Prostate gland (tissue), 2 donors: Measurements from ENCODE around the gene HBB.

ENCODE experiments used
- POLR2A ChIP-seq: fragments of 450-650 bp; IDR thresholded peaks from one replicate; pipeline ENCODE4 v1.6.1; 2016; ENCODE audit warnings: antibody characterized with exemption, mild to moderate bottlenecking
- POLR2AphosphoS5 ChIP-seq: sonication (generic); formaldehyde crosslinking; IDR thresholded peaks from one replicate; pipeline ENCODE4 v1.6.1; 2017; ENCODE audit warnings: antibody characterized with exemption
- TF ChIP-seq, protein P1 (sequence below), 4 experiments: fragments of 200-600 bp in 2 of 4; fragments of 450-650 bp in 2 of 4; sonication (generic) in 2 of 4; IDR thresholded peaks; 1 replicate in 3 of 4; 2 replicates in 1 of 4; pipeline ENCODE4 v1.5.1; 2016 to 2019; ENCODE audit warnings: antibody characterized with exemption in 4 of 4, mild to moderate bottlenecking in 2 of 4, moderate library complexity in 2 of 4

GRCh38 chr11:5197536-5197935, 29.3 kb downstream of the HBB start:
- TF ChIP-seq, protein P1, sequence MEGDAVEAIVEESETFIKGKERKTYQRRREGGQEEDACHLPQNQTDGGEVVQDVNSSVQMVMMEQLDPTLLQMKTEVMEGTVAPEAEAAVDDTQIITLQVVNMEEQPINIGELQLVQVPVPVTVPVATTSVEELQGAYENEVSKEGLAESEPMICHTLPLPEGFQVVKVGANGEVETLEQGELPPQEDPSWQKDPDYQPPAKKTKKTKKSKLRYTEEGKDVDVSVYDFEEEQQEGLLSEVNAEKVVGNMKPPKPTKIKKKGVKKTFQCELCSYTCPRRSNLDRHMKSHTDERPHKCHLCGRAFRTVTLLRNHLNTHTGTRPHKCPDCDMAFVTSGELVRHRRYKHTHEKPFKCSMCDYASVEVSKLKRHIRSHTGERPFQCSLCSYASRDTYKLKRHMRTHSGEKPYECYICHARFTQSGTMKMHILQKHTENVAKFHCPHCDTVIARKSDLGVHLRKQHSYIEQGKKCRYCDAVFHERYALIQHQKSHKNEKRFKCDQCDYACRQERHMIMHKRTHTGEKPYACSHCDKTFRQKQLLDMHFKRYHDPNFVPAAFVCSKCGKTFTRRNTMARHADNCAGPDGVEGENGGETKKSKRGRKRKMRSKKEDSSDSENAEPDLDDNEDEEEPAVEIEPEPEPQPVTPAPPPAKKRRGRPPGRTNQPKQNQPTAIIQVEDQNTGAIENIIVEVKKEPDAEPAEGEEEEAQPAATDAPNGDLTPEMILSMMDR (IDR thresholded peaks at IDR 0.05), result no peak
- TF ChIP-seq POLR2A (no peak), POLR2AphosphoS5 (no peak)
